Mammary epithelial cell (primary cell): Measurements from ENCODE around the gene KLHDC8B.

Experiments
- CTCF ChIP-seq, 2 donors: IDR thresholded peaks in 1 of 2; conservative IDR thresholded peaks in 1 of 2; 2 replicates each; pipeline ENCODE4 v1.5.1; 2011 to 2012; ENCODE audit warnings: inconsistent platforms in 2 of 2, low read length in 2 of 2, mild to moderate bottlenecking in 2 of 2, control low read depth in 1 of 2, low read depth in 1 of 2; ENCODE audit not compliant: insufficient read depth in 1 of 2; ENCODE audit errors: extremely low read depth in 1 of 2
- EZH2 ChIP-seq: IDR thresholded peaks from 2 replicates; pipeline ENCODE4 v1.6.1; 2012; ENCODE audit warnings: low read length, inconsistent platforms, borderline replicate concordance

DNA sequence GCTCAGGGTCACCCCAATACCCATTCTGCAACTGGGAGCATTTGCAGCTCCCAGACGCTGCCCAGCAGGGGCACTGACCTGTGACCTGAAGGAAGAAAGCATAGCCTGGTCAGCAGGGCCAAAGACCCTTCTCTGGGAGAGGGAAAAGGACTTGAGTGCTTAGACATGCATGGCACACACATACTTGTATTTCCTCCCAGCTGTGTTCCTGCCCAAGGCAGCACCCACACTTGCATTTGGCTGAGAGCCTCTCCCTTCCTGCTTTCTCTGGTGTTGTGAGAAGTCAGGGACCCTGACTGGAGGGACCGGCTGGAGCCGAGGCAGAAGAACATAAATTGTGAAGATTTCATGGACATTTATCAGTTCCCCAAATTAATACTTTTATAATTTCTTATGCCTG, 31.3 kb upstream of the KLHDC8B start:
- TF ChIP-seq CTCF (conservative IDR thresholded peaks at IDR 0.05 in 1 of 2, IDR thresholded peaks at IDR 0.05 in 1 of 2; ENCODE audit: extremely low read depth in 1 of 2, insufficient read depth in 1 of 2, low read depth in 1 of 2, low read length in 2 of 2) (no peak), EZH2 (no peak)
